ENCODE measurements around the gene NFYB.

- no peak for TF ChIP-seq RAD21 (conservative IDR thresholded peaks at IDR 0.05 in 1 of 2, IDR thresholded peaks at IDR 0.05 in 1 of 2)
- TF ChIP-seq CTCF (IDR thresholded peaks at IDR 0.05) = no peak
- no peak for TF ChIP-seq CEBPB (IDR thresholded peaks at IDR 0.05)
- TF ChIP-seq MAFK (IDR thresholded peaks at IDR 0.05; ENCODE audit: partially characterized antibody) = no peak
- no peak for TF ChIP-seq REST (IDR thresholded peaks at IDR 0.05)
These were observed 42.7 kb downstream of the NFYB start for GRCh38 chr12:104095289-104095688.

Data from A549 (cell line).